ELF-1 (cell line): ENCODE measurements around the gene EVPLL.
"Not testable (repeated sequence)": the region's sequence is repeated elsewhere in the genome, so short reads cannot be mapped to it uniquely, and the experiment has no call there.

Source experiments
- DNase-seq: peaks from one replicate; pipeline ENCODE4 v3.0.0-alpha.2; 2016; ENCODE audit warnings: low read depth, low spot score

Gene EVPLL

DNA sequence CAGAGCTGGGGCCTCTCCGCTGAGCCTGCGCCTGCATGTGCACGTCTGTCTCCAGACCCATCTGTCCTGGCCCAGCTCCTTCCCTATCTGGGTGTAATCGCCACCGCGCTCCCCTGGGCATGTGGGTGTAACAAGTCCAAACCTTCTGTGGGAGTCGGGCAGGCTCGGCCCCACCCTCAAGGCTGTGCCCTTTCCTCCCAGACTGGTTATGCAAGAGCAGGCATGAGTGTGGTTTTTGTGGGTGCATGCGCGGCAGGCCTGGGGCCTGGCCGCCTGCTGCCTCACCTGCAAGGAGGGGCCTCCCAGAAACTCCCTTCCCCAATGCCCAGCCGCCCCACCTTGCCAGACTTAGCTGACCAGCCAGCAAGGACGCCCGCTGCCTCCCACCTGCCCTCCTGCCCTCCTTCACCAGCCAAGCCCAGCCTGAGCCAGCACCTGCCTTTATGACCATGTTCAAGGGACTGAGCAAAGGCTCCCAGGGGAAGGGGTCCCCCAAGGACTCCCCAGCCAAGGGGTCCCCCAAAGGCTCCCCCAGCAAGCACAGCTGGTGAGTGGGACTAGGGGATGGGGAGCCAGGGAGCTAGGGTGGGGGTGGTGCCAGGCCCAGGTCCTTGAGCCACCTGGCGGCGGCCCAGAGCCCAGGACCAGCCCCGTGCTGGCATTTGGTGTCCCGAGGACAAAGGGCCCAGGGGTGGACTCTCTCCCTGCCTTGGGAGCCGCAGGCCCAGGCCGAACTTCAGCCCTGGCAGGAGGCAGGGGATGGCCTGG is at the start of gene EVPLL:
EVPLL (plus strand) TSS at position 342 of the 768 bp plus-strand sequence. CDS start 3,160 bp downstream, outside the sequence.
- no peak for DNase-seq

DNA sequence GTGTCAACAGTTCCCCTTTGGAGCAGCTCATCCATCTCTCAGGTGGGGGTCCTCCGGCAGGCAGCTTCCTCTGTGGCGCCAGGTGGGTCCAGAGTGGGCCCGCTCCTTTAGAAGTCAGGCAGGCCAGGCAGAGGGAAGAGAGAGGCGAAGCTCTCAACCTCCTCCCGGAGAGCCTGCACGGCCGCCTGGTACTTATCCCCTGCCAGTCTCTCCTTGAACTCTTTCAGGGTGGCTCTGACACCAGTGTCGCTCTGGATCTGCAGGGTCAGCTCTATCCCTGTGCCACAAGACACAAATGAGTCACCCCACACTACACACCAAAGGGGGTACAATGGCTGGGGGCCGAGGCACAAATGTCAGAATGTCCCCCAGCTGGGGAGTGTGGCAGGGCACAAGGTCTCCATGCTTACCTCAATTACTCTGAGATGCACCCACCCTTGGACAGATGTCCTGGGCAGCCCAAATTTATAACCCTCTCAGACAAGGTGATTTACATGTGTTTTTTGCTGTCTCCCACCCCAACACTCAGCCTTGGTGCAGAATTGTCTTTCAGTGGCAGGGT is 48.9 kb upstream of the EVPLL start:
- no peak for DNase-seq

DNA sequence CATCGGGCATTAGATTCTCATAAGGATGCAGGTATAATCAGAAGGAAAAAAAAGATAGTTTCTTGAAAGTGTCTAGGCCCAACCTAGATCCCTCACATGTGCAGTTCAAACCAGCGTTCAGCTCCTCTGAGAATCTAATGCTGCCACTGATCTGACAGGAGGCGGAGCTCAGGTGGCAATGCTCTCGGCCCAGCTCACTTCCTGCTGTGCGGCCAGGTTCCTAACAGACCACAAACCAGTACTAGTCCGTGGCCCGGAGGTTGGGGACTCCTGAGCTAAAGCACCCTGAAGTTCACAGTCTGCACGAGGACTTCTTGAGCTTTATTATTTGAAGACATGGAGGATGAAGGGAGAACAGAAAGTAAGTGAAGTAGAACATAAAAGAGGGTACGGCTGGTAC is 45.7 kb upstream of the EVPLL start:
- no peak for DNase-seq

DNA sequence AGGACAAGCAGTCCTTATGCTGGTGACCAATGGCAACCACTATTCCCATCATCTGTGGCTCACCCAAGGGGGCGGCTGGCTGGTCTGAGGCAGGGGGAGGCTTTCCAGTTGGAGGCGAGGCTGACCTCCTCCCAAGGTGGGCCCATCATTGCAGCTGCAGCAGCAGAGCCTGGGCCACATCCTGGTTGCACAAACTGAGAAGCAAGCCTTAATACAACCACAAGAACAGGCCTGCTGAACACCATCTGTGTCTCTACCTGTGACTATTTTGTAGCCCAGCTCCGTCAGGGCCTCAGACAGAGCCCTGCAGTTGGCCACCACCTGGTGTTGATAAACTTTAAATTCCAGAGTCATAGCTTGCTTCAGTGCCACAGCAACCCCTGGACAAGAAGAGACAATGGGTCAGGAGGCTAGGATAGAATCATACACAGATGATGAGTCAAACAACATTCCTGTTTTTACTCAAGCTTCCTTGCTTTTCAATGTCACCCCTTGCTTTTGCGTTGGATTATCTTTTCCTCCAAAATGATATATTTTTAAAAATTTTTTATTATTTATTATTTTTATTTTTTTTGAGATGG is 44.6 kb upstream of the EVPLL start:
- no peak for DNase-seq

- DNase-seq, result not testable (repeated sequence)
These were observed 39.4 kb upstream of the EVPLL start for GRCh38 chr17:18338158-18338557.

DNA sequence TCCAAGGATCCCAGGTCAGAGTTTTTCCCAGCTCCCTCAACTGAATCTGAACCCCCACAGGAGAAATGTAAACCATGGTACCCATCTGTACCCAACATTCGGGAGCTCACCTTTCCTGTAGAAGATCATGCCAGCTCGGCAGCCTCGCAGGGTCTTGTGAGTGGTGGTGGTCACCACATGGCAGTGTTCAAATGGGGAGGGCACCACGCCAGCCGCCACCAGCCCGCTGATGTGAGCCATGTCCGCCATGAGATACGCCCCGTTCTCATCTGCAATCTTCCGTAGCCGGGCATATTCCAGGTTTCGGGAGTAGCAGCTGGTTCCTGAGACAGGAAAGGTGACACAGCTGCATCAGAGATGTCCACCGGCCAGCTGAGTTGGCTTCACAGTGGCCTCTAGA is 37.6 kb upstream of the EVPLL start:
- DNase-seq, result no peak

DNA sequence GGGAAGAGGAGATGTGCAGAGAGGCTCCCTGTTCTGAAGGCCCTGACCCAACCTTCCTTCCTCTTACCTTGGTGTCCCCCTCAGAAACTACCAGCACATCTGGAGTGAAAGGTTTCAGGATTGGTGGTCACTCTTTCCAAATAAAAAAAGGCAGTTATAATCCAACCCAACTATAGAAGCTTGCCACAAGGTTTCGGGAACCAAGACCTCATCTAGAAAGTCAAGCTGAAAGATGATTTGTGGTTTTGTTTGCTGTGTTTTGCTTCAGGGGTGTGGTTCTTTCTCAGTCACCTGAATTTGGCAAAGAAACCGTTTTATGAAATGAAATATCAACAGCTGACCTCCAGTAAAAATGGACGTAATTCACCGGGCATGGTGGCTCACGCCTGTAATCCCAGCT is 33.6 kb upstream of the EVPLL start:
- DNase-seq, result no peak

GRCh38 chr17:18353541-18353940 is 24.0 kb upstream of the EVPLL start:
- no peak for DNase-seq

- no peak for DNase-seq
These were observed 21.0 kb upstream of the EVPLL start for GRCh38 chr17:18356624-18357023.

DNA sequence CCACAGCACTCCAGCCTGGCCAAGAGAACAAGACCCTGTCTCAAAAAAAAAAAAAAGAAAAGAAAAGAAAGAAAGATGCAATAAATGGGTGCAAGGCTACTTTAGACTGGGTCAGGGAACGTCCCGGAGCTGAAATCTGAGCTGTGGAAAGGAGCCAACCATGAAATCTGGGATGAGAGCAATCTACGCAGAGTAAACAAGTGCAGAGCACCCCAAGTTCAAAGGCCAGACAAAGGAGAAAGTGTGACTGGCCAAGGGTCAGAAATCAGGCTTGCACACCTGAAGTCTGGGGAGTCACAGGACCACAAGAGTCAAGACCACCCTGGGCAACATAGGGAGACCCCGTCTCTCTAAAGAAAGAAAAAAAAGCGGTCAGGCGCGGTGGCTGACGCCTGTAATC is 17.1 kb upstream of the EVPLL start:
- no peak for DNase-seq

- DNase-seq, result no peak
These were observed 15.5 kb upstream of the EVPLL start for GRCh38 chr17:18361837-18362697.

DNA sequence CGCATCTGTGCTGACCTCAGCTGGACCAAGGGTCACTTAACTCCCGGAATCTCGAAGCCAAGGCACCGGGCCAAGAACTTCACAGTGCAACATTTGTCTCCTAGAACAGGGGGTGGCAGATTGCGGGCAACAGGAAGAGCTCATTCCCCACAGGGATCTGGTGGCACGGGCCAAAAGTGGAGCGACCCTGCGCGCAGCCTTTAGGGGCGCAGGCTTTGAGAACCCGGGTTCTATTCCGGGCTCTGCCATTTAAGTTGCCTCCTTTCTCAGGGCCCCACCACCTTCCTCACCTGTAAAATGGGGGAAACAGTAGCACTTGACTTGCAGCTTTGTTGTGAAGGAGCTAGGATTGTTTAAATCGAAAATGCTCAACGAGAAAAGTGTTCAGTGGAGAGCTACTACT is 14.9 kb upstream of the EVPLL start:
- DNase-seq, result peak; percentile 41

DNA sequence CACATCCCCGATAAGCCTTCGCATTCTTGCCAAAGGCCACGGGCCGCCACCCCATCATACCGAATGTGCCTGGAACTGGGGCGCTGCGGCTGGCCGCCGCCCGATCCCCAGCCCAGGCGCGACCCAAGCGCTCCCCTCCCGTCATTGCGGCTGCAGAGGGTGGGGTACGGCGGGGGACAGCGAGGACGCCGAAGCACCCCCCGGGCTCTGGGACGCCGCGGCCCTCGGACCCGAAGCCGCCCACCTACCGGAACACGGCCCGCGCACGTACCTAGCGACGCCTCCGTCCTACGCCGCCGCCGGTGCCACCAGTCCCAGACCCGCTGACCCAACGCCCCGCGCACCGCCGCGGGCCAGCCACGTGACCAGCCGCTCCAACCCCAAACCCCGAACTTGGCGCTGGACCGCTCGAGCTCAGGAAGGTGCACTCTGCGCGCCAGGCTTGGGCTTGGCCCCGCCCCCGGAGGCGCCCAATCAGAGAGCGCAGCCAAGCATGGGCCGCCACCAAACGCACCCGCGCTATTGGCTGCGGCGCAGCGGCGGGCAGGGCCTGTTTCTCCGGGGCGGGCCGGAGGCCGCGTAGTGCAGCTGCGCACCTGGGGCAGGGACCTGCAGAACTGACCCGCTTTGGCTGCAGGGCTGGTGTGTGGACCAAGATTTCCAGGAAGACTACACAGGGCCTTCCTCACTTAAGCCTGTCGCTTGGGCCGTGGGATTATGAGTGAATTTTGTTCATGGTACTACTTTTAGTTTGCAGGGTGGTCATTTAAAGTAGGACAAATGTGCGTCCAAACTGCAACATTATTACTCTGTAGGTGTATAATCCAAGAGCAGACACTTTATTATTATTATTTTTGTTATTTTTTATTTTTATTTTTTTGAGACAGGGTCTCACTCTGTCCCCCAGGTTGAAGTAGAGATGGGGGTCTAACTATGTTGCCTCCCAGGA is 14.2 kb upstream of the EVPLL start, which contains the start of gene SHMT1:
SHMT1 (minus strand) TSS at position 450 of the 949 bp plus-strand sequence. CDS start 7,569 bp downstream, outside the sequence.
- peak; percentile 97 for DNase-seq

GRCh38 chr17:18364166-18364565 is 13.4 kb upstream of the EVPLL start:
- no peak for DNase-seq

DNA sequence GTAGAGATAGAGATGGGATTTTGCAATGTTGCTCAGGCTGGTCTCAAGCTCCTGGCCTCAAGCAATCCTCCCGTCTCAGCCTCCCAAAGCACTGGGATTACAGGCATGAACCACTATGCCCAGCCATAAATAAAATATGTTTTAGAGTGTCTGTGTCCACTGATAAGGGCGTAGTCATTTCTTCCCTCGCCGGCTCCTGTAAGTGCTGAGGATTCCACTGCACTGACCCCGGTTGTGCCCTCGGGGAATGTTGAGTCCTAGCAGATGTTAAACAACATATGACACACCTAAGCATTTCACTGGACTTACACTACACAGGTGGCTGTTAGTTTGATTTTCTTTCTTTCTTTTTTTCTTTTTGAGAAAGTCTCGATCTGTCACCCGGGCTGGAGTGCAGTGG is 8.6 kb upstream of the EVPLL start:
- peak; percentile 32 for DNase-seq

DNA sequence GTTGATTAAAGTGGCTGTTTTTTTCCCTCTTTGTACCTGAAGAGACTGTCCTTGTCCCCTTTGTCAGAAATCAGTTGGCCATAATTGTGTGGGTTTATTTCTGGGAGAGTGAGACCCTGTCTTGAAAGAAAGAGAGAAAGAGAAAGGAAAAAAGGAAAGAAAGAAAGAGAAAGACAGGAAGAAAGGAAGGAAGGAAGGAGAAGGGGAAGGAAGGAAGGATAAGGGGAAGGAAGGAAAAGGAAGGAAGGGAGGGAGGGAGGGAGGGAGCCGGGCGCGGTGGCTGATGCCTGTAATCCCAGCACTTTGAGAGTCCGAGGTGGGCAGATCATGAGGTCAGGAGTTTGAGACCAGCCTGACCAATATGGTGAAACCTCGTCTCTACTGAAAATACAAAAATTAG is 6.8 kb upstream of the EVPLL start:
- no peak for DNase-seq

DNA sequence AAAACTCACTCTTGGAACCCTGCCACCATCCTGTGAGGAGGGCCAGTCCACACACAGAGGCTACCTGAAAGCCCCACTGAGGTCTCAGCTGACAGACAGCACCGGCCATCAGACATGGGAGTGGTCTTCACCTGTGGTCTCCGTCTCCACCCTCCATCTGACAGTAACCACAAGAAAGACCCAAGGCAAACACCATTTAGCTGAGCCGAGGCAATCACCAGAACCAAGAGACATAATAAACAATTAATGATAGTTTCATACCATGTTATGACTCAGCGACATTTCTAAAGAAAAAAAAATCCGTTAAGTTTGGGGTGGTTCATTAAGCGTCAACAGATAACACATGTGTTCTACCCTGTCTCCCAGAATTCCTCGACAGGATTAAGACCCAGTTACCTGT is 6.1 kb upstream of the EVPLL start:
- DNase-seq, result no peak

- DNase-seq, result not testable (repeated sequence)
These were observed 4.4 kb upstream of the EVPLL start for GRCh38 chr17:18373181-18373580.

- peak; percentile 37 for DNase-seq
These were observed 3.4 kb upstream of the EVPLL start for GRCh38 chr17:18374216-18374615.

DNA sequence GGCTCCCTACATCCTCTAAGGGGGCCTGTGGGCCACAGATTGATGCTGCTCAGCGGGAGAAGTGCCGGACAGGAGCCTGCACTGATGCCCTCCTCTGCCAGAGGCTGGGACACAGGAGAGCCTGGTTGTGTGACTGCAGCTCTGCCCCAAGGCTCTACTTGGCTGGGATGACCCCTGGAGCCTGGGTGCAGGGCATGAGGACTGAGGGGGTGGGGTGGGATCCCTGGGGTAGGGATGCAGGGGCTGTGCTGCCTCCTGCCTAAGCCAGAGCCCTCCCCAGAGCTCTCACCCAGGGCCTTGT is 577 bp downstream of the EVPLL start:
- no peak for DNase-seq

- not testable (repeated sequence) for DNase-seq
These were observed 1.0 kb downstream of the EVPLL start for GRCh38 chr17:18378614-18379013.
